GM18499 (cell line): ENCODE measurements around the gene PDLIM4.

ENCODE experiments used
- ATAC-seq: cut with Tn5 transposase; IDR thresholded peaks from one replicate; pipeline ENCODE4 v1.9.1; 2021; ENCODE audit warnings: moderate number of reproducible peaks; ENCODE audit not compliant: insufficient read depth, unreplicated experiment

The PDLIM4 gene

GRCh38 chr5:132277971-132278853, 20.7 kb downstream of the PDLIM4 start:
- ATAC-seq = no peak

- no peak for ATAC-seq
These were observed 22.3 kb downstream of the PDLIM4 start for GRCh38 chr5:132279801-132280200.

DNA sequence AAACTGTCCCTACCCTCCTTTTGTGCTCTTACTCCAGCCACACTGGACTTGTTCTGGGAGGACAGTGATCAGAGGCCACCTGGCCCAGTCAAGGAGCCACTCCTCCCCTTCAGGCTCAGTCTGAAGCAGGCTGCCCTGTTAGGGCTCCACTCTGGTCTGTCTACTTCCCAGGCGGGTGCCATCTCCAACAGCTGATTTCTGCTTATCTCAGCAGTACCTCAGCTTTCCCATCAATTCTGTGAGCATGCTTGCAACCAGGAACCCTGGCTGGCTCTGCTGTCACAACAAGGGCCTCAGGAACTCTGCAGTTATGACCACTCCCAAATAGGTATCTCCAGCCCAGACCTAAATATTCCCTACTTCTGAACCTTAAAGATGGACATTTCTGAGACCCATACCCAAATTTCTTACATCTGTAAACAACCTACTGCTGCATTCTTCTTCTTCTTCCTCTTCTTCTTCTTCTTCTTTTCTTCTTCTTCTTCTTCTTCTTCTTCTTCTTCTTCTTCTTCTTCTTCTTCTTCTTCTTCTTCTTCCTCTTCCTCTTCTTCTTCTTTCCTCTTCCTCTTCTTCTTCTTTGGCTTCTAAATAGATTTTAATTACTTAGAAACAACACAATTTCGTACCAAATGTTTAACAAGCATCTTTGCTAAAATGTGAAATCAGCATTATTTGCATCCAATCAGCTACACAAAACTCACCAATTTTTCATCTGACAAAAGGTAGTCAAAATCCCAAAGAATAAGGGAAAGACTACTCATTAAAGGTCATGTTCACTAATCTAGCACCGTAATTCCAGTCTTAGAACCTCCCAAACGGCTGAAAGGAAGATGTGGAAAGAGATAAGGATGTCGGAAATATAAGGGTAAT, 23.1 kb downstream of the PDLIM4 start:
- ATAC-seq = no peak

GRCh38 chr5:132281856-132282614, 24.5 kb downstream of the PDLIM4 start:
- ATAC-seq = no peak

- ATAC-seq = no peak
These were observed 26.0 kb downstream of the PDLIM4 start for GRCh38 chr5:132283423-132284043.

GRCh38 chr5:132289097-132289496, 31.6 kb downstream of the PDLIM4 start:
- ATAC-seq = no peak

DNA sequence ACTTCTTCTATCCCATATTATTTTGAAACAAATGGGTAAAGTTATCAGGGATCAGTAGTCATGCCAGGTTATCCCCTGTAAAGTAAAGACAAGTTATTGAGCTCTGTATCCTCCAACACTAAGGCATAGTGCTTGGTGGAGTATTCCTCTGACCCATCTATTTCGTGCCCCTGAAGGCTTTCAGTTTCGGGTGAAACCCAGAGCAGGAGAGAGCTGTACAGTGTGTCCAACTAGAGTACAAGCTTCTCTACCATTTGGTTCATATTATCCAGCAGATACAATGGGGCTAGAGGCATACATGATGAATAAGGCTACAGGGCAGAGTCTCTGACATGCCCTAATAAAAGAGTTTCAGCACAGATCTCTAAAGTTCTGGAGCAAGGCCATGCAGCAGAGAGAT, 33.5 kb downstream of the PDLIM4 start:
- ATAC-seq = no peak

GRCh38 chr5:132293066-132293991, 35.8 kb downstream of the PDLIM4 start:
- no peak for ATAC-seq

- no peak for ATAC-seq
These were observed 36.7 kb downstream of the PDLIM4 start, which contains the start of gene SLC22A4 for GRCh38 chr5:132293992-132294727. SLC22A4 (plus strand) TSS chr5:132294394; CDS start chr5:132294617, 223 bp downstream.

DNA sequence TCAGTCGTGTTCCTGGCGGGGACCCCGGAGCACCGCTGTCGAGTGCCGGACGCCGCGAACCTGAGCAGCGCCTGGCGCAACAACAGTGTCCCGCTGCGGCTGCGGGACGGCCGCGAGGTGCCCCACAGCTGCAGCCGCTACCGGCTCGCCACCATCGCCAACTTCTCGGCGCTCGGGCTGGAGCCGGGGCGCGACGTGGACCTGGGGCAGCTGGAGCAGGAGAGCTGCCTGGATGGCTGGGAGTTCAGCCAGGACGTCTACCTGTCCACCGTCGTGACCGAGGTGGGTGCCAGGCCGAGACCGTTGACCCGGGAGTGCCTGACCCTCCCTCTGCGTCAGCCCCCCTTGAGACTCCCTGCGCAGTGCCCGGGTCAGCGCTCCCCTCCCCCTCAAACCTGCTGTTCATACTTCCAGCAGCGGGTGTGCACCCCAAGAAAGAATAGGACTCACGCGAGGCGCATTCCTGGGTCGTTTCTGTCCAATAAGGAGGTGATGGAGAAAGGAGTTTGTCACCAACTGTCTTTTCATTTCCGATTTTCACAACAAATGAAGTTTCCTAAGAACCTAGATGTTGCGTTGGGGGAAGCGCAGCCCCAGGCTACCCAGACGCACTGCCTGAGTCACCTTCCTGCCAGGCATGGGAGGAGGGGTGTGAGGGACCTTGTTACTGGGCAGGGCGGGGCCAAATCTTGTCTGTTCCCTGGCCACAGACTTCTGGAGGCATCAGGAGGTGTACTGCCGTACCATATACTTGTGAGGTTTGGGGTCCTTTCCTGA, 37.4 kb downstream of the PDLIM4 start:
- ATAC-seq = no peak

- no peak for ATAC-seq
These were observed 38.3 kb downstream of the PDLIM4 start for GRCh38 chr5:132295505-132296411.

- no peak for ATAC-seq
These were observed 39.0 kb downstream of the PDLIM4 start for GRCh38 chr5:132296412-132297016.

DNA sequence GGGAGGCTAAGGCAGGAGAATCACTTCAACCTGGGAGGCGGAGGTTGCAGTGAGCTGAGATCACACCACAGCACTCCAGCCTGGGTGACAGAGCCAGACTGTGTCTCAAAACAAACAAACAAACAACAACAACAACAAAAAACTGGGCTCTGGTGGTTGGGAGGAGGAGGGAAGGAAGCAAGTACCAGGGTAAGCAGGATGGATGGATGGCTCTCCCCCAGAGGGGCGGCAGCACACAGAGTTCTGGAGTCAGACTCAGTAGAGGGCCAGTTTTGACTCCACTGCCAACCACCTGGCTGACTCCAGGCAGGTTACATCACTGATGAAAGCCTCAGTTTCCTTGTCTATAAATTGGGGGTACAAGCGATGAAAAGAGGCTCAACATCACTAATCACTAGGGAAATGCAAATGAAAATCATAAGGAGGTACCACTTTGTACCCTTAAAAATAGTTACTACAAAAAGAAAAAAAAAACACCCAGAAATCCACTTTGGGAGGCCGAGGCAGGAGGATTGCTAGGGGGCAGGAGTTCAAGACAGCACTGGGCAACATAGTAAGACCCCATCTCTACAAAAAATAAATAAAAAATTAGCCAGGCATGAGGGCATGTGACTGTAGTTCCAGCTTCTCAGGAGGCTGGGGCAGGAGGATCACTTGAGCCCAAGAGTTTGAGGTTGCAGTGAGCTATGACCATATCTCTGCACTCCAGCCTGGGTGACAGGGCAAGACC, 39.9 kb downstream of the PDLIM4 start:
- ATAC-seq = no peak

GRCh38 chr5:132298298-132299212, 41.1 kb downstream of the PDLIM4 start:
- no peak for ATAC-seq
